ENCODE data around the gene MTMR10.
A peak's percentile ranks its signal among the peaks of the same experiment; 100 is the strongest.

The MTMR10 gene

DNA sequence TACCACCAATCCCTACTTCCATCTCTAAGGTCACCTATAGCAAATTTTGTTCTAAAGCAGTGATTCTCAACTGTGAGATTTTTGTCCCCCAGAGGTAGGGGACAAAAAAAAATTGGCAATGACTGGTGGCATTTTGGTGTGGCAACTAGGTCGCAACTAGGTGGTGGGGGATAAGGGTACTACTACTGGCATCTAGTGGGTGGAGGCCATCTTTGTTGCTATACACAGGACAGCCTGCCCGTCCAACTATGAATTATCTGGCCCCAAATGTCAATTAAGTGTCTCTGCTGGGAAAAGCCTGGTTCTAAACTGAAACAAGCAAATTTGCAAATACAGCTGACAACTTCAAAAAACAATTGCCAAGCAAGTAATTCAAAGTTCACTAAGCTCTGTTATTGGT lies 1.4 kb downstream of the MTMR10 start:
- Histone ChIP-seq H3K4me2 (ENCODE audit: low read length) (peak overlapping the region; percentile 82), H2AFZ (ENCODE audit: low read length) (no peak overlapping the region), H3K27ac (ENCODE audit: low read depth, low read length, poor library complexity, severe bottlenecking) (peak overlapping the region; percentile 47), H3K27me3 (ENCODE audit: insufficient read depth, low read length) (no peaks in the 10 kb centered on the region), H3K9me3 (ENCODE audit: low read length) (no peaks in the 10 kb centered on the region), H3K9me2 (ENCODE audit: low read depth, low read length) (no peaks in the 10 kb centered on the region), H3K36me3 (ENCODE audit: insufficient read depth, low read length) (peaks cover 13% of the 10 kb centered on the region), H3K79me2 (ENCODE audit: insufficient read depth, low read length) (peaks cover 14% of the 10 kb centered on the region; the same call in 1 of the 2 replicates), H3K4me1 (ENCODE audit: insufficient read depth, low read length, severe bottlenecking) (peaks cover 36% of the 10 kb centered on the region), H3K4me3 (ENCODE audit: low read depth, low read length, poor library complexity, severe bottlenecking) (peak overlapping the region; percentile 88), H4K20me1 (ENCODE audit: insufficient read depth, low read length) (no peaks in the 10 kb centered on the region), H3F3A (ENCODE audit: insufficient read depth, low read length) (no peaks in the 10 kb centered on the region), H3K9ac (ENCODE audit: low read length) (peak overlapping the region; percentile 86)
- no peak for TF ChIP-seq EZH2 (IDR thresholded peaks at IDR 0.05; ENCODE audit: borderline replicate concordance, low read length)
- TF ChIP-seq, protein P1, sequence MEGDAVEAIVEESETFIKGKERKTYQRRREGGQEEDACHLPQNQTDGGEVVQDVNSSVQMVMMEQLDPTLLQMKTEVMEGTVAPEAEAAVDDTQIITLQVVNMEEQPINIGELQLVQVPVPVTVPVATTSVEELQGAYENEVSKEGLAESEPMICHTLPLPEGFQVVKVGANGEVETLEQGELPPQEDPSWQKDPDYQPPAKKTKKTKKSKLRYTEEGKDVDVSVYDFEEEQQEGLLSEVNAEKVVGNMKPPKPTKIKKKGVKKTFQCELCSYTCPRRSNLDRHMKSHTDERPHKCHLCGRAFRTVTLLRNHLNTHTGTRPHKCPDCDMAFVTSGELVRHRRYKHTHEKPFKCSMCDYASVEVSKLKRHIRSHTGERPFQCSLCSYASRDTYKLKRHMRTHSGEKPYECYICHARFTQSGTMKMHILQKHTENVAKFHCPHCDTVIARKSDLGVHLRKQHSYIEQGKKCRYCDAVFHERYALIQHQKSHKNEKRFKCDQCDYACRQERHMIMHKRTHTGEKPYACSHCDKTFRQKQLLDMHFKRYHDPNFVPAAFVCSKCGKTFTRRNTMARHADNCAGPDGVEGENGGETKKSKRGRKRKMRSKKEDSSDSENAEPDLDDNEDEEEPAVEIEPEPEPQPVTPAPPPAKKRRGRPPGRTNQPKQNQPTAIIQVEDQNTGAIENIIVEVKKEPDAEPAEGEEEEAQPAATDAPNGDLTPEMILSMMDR (IDR thresholded peaks at IDR 0.05; ENCODE audit: low read length) = peak; percentile 41

DNA sequence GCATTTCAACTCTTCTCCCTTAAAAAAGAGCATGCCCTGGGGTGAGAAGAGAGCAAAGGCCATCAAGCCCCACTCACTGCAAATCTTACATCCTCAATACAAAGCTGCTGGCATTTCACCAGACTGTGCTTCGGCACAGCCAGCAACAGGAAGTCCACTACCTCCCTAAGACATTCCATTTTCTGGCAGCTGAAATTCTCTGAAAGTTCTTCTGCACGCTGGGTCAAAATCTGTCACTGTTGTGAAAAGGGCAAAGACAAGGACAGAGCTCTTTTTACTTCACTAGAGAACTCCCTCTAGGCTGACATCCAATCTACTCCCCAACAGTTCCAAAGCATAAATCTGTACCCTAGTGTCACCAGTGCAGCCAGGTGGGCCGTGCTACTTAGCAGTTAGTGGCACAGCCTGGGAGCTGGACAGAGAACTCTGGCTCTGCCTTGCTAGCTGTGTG lies 6.3 kb downstream of the MTMR10 start:
- H3F3A ChIP-seq (ENCODE audit: insufficient read depth, low read length) = no peaks in the 10 kb centered on the region

DNA sequence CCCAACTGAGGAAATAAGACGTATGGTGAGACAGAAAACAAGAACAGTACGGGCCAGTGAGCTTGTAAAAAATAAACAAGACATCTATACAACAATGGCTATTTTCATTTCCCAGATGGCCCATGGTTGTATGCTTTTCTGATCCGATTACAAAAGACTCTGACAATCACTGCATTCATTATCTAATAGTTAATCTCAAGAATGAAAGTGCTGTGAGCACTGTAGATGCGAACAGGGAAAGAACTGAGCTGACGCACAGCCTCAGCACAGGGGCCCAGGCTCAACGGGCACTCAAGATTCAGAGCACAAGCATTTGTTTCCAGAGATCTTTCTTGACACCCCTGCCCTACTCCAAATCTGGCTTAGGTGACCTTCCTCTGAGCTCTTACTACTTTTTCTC lies 6.9 kb downstream of the MTMR10 start:
- no peaks in the 10 kb centered on the region for H4K20me1 ChIP-seq (ENCODE audit: insufficient read depth, low read length)
- peaks cover 3% of the 10 kb centered on the region; the same call in 1 of the 2 replicates for H3K79me2 ChIP-seq (ENCODE audit: insufficient read depth, low read length)
- no peaks in the 10 kb centered on the region for H3K27me3 ChIP-seq (ENCODE audit: insufficient read depth, low read length)
- H3K9ac ChIP-seq (ENCODE audit: low read length) = peak overlapping the region; percentile 4; the same call in 1 of the 2 replicates
- H3K36me3 ChIP-seq (ENCODE audit: insufficient read depth, low read length) = peaks cover 32% of the 10 kb centered on the region
- peaks cover 32% of the 10 kb centered on the region for H3K4me1 ChIP-seq (ENCODE audit: insufficient read depth, low read length, severe bottlenecking)
- no peaks in the 10 kb centered on the region for H3K9me3 ChIP-seq (ENCODE audit: low read length)
- H3K4me2 ChIP-seq (ENCODE audit: low read length) = peak overlapping the region; percentile 62
- peak overlapping the region; percentile 39 for H3K4me3 ChIP-seq (ENCODE audit: low read depth, low read length, poor library complexity, severe bottlenecking)
- no peaks in the 10 kb centered on the region for H3F3A ChIP-seq (ENCODE audit: insufficient read depth, low read length)
- no peaks in the 10 kb centered on the region for H3K9me2 ChIP-seq (ENCODE audit: low read depth, low read length)
- H2AFZ ChIP-seq (ENCODE audit: low read length) = no peak overlapping the region
- TF ChIP-seq EZH2 (IDR thresholded peaks at IDR 0.05; ENCODE audit: borderline replicate concordance, low read length) = no peak
- TF ChIP-seq, protein P1 (IDR thresholded peaks at IDR 0.05; ENCODE audit: low read length) = no peak
- H3K27ac ChIP-seq (ENCODE audit: low read depth, low read length, poor library complexity, severe bottlenecking) = peak overlapping the region; percentile 9

More for the DNA sequence above, 6.3 kb downstream of the MTMR10 start:
- Histone ChIP-seq H3K79me2 (ENCODE audit: insufficient read depth, low read length) (peaks cover 7% of the 10 kb centered on the region; the same call in 1 of the 2 replicates), H3K27ac (ENCODE audit: low read depth, low read length, poor library complexity, severe bottlenecking) (peak overlapping the region; percentile 9), H3K9me3 (ENCODE audit: low read length) (no peaks in the 10 kb centered on the region), H3K4me1 (ENCODE audit: insufficient read depth, low read length, severe bottlenecking) (peaks cover 37% of the 10 kb centered on the region), H3K36me3 (ENCODE audit: insufficient read depth, low read length) (peaks cover 27% of the 10 kb centered on the region), H3K9me2 (ENCODE audit: low read depth, low read length) (no peaks in the 10 kb centered on the region), H4K20me1 (ENCODE audit: insufficient read depth, low read length) (no peaks in the 10 kb centered on the region), H3K9ac (ENCODE audit: low read length) (peak overlapping the region; percentile 4; the same call in 1 of the 2 replicates), H3K27me3 (ENCODE audit: insufficient read depth, low read length) (no peaks in the 10 kb centered on the region), H3K4me2 (ENCODE audit: low read length) (peak overlapping the region; percentile 62), H3K4me3 (ENCODE audit: low read depth, low read length, poor library complexity, severe bottlenecking) (peak overlapping the region; percentile 39), H2AFZ (ENCODE audit: low read length) (no peak overlapping the region)
- TF ChIP-seq EZH2 (IDR thresholded peaks at IDR 0.05; ENCODE audit: borderline replicate concordance, low read length) = no peak
- TF ChIP-seq, protein P1 (IDR thresholded peaks at IDR 0.05; ENCODE audit: low read length) = no peak

Measured in OCI-LY1 (cell line).